HG03045 (cell line): ENCODE measurements around the gene PCGF3.

Experiments
- ATAC-seq: cut with Tn5 transposase; IDR thresholded peaks from one replicate; pipeline ENCODE4 v1.9.1; 2021; ENCODE audit warnings: mild to moderate bottlenecking, moderate library complexity; ENCODE audit not compliant: unreplicated experiment

Gene PCGF3

GRCh38 chr4:705278-706082 lies at the start of gene PCGF3:
Gene PCGF3, plus strand, starts transcription at chr4:705832. Its CDS starts 27,849 bp downstream, at chr4:733681.
- ATAC-seq = peak; percentile 93

GRCh38 chr4:656436-657337 lies 48.9 kb upstream of the PCGF3 start:
- no peak for ATAC-seq

GRCh38 chr4:657338-657833 lies 48.2 kb upstream of the PCGF3 start:
- ATAC-seq = no peak

GRCh38 chr4:657834-658667 lies 47.6 kb upstream of the PCGF3 start:
- ATAC-seq = no peak

GRCh38 chr4:658681-659667 lies 46.7 kb upstream of the PCGF3 start:
- no peak for ATAC-seq

- no peak for ATAC-seq
Measured at GRCh38 chr4:659851-660250, 45.8 kb upstream of the PCGF3 start.

GRCh38 chr4:660401-660800 lies 45.2 kb upstream of the PCGF3 start:
- no peak for ATAC-seq

GRCh38 chr4:661231-661630 lies 44.4 kb upstream of the PCGF3 start:
- ATAC-seq = no peak

GRCh38 chr4:661881-662761 lies 43.5 kb upstream of the PCGF3 start:
- no peak for ATAC-seq

- no peak for ATAC-seq
Measured at GRCh38 chr4:663046-663437, 42.6 kb upstream of the PCGF3 start.

- ATAC-seq = peak; percentile 53
Measured at GRCh38 chr4:663438-664428, 41.9 kb upstream of the PCGF3 start.

GRCh38 chr4:664713-665231 lies 40.9 kb upstream of the PCGF3 start:
- ATAC-seq = no peak

- no peak for ATAC-seq
Measured at GRCh38 chr4:665381-665750, 40.3 kb upstream of the PCGF3 start.

- ATAC-seq = no peak
Measured at GRCh38 chr4:665751-666435, 39.7 kb upstream of the PCGF3 start.

- ATAC-seq = no peak
Measured at GRCh38 chr4:666436-666810, 39.2 kb upstream of the PCGF3 start.

- no peak for ATAC-seq
Measured at GRCh38 chr4:666822-667544, 38.6 kb upstream of the PCGF3 start.
